Stimulated activated naive CD4-positive, alpha-beta T cell treated with Interleukin-2 at 50 U/mL for 16 hours (primary cell): Measurements from ENCODE around the gene TRIM17.
A peak's percentile ranks its signal among the peaks of the same experiment; 100 is the strongest.

Experiments
- DNase-seq: peaks from one replicate; lab custom pipeline; 2025; lab: John Stamatoyannopoulos, UW

TRIM17 gene

DNA sequence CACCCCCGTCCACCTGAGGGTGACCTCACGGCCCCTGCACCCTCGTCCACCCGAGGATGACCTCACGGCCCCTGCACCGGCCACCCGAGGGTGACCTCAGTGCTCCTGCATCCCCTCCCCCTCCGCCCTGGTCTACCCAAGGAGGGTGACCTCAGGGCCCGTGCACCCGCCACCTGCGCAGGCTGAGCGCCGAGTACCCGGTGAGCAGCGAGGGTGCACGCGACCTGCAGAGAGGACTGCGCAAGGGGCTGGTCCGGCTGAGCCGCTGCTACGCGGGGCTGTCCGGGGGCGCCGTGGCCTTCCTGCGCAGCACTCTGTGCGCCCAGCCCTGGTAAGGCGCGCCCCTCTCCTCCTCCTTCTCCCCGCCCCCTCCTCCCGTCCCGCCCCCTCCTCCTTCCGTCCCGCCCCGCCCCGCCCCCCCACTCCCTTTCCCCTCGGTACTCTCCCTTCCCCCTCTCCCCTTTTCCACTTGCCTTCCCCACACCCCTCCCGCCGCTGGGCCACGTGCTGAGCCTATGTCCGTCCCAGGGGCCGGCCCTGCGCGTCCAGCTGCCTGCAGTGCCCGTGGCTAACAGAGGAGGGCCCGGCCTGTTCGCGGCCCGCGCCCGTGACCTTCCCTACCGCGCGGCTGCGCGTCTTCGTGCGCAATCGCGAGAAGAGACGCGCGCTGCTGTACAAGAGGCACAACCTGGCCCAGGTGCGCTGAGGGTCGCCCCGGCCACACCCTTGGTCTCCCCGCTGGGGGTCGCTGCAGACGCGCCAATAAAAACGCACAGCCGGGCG lies 38.4 kb downstream of the TRIM17 start:
- DNase-seq = peak; percentile 19

DNA sequence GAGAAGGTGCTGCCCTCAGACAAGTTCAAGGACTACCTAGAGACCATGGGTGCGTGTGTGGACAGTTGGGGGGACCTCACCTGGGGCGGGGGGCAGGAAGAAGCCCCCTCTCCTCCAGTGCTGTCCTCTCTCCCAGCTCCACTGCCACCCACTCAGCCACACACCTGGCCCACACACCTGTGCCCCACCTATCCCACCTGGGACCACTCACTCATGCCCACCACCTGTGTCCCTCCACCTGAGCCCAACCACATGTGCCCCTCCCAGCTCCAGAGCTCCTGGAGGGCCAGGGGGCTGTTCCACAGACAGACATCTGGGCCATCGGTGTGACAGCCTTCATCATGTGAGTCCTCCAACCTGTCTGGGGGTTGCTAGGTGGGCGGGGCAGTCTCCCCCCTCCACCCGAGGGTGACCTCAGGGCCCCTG lies 39.0 kb downstream of the TRIM17 start:
- no peak for DNase-seq

DNA sequence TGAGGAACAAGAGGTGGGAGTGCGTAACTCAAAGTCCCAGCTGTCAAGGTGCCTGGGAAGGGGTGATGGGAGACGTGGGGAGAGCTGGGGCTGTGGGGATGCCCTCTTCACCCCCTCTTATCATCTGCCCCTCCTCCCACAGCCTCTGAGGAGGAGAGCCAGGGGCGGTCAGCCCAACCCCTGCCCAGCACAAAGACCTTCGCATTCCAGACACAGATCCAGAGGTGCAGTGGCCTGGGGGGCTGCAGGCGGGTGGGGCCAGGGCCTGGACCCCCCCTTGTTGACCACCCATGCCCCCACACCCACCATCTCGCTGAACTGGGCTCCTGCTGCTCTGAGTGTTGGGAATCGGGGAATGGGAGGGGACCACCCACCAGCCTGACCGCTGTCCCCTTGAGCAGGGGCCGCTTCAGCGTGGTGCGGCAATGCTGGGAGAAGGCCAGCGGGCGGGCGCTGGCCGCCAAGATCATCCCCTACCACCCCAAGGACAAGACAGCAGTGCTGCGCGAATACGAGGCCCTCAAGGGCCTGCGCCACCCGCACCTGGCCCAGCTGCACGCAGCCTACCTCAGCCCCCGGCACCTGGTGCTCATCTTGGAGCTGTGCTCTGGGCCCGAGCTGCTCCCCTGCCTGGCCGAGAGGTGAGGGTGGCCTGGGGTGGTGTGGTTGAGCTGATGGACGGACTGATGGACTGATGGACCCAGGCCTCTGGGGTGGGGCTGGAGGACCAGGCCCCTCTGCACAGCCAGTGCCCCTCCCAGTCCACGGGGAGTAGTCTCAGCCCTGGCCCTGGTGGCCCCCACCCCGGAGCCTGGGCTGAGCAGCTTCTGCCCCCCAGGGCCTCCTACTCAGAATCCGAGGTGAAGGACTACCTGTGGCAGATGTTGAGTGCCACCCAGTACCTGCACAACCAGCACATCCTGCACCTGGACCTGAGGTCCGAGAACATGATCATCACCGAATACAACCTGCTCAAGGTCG lies 39.7 kb downstream of the TRIM17 start:
- DNase-seq = no peak

DNA sequence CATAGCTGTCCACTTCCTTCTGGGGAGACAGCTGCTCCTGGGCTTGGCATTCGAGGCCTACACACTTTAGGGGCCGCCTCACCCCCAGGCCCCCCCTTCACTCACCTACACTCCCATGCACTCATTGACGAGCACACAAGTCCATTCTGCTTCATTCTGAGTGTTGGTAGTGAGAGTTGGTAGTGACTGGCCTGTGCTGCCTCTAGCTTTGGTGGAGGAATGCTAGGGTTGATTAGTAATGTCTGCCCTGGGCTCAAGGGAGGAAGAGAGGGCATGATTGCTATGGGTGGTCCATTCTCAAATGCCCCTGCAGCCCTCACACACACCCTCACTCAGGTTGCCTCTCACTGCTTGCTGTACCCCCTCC lies 40.4 kb downstream of the TRIM17 start:
- no peak for DNase-seq

DNA sequence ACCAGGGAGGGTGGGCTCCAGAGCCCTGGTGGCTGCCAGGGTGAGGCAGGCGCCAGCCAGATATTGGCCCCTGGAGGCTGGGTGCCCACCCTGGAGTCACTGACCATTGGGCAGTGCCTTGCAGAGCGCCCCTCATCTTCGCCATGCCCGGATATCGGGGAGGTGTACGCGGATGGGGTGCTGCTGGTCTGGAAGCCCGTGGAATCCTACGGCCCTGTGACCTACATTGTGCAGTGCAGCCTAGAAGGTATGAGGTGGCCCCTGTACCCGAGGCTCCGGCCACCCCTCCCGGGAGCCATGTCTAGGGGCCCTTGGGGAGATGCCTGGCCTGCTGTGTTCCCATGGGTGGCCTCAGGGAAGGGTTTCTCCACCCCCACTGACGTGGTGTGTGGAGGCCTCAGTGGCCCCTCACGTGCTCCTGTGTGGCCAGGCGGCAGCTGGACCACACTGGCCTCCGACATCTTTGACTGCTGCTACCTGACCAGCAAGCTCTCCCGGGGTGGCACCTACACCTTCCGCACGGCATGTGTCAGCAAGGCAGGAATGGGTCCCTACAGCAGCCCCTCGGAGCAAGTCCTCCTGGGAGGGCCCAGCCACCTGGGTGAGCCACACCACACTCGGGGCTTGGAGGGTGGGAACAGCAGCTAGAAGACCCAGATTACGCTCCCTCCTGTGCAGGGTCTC lies 40.9 kb downstream of the TRIM17 start:
- DNase-seq = no peak

DNA sequence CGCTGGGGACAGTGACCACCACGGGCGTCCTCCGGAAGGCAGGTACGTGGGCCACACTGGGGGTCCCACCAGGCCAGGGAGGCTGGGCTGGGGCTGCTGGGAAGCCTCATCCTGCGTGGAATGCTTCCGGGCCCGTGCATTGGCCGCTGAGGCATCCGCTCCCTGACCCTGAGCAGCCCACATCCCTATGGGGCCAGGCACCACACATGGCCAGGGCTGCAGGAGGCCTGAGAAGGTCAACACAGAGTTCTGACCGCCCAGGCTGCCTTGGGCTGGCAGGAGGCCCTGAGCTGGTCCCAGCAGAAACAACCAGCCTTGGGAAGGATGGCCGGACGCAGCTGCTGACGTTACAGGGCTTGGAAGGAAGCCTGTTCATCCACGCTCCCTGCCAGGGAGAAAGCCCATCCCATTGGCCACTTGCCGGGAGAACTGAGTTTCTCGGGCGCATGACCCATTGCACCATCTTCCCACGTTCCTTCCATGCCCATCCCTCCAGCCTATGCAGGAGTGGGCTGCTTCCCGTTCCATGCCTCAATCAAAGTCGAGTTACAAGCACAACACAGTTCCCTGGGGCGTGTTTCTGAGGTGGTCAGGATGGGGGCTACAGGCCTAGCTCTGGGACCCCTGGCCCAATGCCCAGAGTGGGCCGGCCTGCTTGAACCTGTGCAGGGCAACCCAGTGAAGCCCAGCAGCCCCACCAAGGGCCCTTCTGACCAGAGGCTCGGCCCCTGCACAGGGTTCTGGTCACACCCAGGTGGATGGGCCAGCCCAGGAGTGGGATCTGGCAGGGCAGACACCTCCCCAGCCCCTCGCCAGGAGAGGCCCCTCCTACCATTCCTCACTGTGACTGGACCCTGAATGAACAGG lies 41.7 kb downstream of the TRIM17 start:
- DNase-seq = no peak

DNA sequence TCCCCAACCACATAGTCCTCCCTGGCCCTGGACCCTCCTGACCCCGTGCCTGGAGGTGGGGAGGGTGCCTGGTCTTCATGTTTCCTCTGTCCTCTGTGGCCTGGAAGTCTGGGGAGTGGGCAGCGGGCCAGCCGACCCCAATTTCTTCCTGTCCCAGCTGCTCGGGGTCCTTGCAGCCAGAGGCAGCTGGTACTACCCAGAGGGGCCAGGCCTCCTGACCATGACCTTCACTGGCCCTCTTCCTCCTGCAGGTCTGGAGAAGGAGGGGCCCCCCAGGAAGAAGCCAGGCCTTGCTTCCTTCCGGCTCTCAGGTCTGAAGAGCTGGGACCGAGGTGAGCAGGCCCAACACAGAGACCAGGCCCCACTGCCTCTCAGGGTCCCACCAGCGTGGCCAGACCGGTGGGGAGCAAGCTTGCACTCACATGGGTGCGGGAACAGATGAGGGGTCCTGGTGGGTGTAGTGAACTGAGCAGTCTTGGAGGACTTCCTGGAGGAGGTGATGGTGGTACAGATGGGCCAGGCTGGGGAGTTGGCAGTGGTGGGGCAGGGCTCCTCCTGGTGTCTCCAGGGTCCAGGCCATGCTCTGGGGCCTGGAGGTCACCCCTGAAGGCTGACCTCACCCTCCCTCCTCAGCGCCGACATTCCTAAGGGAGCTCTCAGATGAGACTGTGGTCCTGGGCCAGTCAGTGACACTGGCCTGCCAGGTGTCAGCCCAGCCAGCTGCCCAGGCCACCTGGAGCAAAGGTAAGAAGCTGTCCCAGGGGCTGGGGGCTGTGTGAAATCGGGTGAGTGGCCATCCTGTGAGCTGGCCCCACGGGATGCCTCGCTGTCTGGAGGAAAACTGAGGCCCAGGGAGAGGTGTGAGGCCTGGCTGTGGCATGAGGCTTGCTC lies 42.7 kb downstream of the TRIM17 start:
- no peak for DNase-seq

DNA sequence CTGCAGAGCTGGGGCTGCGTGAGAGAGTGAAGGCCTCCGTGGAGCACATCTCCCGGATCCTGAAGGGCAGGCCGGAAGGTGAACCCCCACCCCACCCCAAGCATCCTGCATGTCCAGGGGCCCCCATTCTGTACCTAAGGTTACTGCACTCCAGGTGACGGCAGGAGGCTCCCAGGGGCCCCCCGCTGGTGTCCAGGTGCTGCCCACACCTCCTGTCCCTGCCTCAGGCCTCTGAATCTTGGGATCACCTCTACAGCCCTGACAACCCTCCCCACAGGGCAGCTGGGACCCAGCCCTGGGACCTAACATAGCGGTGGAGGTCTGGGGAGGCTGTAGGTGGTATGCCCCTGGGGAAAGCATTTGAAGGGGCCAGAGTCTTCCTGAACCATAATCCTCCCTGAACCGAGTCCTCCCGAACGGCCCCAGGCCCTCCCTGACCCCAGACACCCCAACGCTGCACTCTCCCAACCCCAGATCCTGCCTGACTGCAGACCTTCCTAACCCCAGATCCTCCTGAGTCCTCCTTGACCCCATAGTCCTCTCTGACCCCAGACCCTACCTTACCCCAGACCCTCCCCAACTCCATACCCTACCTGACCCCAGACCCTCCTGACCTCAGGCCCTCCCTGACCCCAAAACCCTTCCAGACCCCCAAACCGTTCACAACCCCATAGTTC lies 43.5 kb downstream of the TRIM17 start:
- DNase-seq = no peak

DNA sequence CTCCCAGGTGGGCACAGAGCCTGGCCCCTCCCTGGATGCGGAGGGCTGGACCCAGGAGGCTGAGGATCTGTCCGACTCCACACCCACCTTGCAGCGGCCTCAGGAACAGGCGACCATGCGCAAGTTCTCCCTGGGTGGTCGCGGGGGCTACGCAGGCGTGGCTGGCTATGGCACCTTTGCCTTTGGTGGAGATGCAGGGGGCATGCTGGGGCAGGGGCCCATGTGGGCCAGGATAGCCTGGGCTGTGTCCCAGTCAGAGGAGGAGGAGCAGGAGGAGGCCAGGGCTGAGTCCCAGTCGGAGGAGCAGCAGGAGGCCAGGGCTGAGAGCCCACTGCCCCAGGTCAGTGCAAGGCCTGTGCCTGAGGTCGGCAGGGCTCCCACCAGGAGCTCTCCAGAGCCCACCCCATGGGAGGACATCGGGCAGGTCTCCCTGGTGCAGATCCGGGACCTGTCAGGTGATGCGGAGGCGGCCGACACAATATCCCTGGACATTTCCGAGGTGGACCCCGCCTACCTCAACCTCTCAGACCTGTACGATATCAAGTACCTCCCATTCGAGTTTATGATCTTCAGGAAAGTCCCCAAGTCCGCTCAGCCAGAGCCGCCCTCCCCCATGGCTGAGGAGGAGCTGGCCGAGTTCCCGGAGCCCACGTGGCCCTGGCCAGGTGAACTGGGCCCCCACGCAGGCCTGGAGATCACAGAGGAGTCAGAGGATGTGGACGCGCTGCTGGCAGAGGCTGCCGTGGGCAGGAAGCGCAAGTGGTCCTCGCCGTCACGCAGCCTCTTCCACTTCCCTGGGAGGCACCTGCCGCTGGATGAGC lies 44.3 kb downstream of the TRIM17 start:
- no peak for DNase-seq

DNA sequence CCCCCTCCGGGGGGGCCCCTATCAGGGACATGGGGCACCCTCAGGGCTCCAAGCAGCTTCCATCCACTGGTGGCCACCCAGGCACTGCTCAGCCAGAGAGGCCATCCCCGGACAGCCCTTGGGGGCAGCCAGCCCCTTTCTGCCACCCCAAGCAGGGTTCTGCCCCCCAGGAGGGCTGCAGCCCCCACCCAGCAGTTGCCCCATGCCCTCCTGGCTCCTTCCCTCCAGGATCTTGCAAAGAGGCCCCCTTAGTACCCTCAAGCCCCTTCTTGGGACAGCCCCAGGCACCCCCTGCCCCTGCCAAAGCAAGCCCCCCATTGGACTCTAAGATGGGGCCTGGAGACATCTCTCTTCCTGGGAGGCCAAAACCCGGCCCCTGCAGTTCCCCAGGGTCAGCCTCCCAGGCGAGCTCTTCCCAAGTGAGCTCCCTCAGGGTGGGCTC lies 44.9 kb downstream of the TRIM17 start:
- no peak for DNase-seq

DNA sequence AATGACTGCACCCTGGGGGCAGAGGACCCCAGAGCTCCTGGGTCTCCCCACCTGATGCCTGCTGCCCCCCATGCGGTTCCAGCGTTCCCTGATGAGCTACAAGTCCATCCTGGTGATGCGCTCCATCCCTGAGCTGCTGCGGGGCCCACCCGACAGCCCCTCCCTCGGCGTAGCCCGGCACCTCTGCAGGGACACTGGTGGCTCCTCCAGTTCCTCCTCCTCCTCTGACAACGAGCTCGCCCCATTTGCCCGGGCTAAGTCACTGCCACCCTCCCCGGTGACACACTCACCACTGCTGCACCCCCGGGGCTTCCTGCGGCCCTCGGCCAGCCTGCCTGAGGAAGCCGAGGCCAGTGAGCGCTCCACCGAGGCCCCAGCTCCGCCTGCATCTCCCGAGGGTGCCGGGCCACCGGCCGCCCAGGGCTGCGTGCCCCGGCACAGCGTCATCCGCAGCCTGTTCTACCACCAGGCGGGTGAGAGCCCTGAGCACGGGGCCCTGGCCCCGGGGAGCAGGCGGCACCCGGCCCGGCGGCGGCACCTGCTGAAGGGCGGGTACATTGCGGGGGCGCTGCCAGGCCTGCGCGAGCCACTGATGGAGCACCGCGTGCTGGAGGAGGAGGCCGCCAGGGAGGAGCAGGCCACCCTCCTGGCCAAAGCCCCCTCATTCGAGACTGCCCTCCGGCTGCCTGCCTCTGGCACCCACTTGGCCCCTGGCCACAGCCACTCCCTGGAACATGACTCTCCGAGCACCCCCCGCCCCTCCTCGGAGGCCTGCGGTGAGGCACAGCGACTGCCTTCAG lies 45.5 kb downstream of the TRIM17 start:
- DNase-seq = no peak

DNA sequence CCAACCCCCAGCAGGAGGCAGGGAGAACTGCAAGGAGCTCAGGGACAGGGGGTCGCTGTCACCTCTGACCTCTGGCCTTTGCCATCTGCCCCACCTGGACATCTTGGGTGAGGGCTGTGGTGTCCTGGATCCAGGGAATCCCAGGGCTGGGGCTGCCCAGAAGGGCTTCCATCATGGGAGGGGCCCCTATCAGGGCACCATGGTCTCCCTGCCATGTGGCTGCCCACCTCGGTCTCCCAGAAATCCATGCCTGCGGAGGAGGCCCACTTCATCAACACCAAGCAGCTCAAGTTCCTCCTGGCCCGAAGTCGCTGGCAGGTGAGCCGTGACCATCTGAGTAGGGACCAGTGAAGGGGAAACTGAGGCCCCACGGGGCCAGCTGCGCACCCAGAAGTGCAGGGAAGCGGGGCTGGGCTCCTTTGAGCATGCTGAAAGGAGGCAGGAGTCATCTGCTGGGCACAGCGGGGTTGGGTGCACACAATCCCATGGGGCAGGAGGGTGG lies 46.2 kb downstream of the TRIM17 start:
- DNase-seq = no peak

DNA sequence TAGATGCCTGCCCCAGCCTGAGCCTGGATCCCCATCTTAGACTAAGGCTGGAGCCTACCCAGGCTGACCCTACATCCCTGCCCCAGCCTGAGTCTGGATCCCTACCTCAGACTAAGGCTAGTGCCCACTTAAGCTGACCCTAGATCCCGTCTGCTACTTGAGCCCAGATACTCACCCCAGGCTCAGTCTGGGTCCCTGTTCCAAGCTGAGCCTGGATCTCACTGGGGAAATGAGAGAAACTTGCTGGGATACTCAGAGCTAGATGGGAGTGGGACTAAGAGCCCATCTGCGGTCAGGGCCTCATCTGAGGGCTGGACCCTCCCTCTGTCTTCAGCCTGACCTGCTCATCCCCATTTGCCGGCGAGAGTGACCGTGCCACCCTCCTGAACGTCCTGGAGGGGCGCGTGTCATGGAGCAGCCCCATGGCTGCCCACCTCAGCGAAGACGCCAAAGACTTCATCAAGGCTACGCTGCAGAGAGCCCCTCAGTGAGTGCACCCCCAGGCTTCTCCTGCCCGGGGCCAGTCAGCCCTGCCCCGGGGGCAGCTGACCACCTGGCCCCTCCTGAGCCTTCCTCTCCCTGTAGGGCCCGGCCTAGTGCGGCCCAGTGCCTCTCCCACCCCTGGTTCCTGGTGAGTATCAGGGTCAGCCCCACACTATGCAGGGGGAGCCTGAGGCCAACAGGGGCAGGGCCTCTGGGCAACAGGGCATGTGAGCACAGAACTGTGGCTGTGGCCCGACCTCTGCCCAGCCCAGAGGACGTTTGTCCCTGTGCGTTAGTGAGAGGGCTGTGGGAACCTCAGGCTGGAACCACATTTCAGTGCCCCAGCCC lies 46.8 kb downstream of the TRIM17 start:
- no peak for DNase-seq

DNA sequence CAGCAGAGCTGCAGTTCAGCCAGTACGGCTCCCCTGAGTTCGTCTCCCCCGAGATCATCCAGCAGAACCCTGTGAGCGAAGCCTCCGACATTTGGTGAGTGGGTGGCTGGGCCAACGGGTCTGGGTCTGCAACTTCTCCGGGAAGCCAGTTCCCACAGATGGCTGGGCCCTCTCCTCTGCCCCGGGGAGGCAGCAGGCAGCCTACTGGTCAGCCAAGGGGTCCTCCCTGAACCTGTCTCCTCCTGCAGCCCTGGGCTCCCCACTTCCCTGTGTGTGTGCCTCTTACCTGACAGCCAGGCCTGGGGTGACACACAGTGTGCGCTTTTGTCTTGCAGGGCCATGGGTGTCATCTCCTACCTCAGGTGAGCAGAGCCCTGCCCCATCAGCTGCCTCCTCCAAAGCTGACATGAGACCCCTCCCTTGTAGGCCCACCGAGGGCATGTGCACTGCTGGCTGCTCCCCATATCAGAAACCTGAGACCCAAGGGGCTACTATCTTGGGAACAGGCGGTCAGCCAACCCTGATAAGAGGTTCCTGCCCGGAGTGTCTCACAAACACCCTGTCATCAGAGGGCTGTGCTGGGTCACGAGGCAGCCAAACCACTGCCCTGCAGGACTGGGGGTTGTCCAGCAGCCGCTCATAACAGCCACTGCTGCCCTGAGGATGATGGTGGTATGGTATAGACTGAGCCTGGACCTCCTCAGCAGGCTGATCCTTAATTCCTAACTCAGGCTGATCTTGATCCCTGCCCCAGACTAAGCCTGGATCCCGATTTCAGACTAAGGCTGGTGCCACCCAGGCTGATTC lies 47.7 kb downstream of the TRIM17 start:
- DNase-seq = no peak

DNA sequence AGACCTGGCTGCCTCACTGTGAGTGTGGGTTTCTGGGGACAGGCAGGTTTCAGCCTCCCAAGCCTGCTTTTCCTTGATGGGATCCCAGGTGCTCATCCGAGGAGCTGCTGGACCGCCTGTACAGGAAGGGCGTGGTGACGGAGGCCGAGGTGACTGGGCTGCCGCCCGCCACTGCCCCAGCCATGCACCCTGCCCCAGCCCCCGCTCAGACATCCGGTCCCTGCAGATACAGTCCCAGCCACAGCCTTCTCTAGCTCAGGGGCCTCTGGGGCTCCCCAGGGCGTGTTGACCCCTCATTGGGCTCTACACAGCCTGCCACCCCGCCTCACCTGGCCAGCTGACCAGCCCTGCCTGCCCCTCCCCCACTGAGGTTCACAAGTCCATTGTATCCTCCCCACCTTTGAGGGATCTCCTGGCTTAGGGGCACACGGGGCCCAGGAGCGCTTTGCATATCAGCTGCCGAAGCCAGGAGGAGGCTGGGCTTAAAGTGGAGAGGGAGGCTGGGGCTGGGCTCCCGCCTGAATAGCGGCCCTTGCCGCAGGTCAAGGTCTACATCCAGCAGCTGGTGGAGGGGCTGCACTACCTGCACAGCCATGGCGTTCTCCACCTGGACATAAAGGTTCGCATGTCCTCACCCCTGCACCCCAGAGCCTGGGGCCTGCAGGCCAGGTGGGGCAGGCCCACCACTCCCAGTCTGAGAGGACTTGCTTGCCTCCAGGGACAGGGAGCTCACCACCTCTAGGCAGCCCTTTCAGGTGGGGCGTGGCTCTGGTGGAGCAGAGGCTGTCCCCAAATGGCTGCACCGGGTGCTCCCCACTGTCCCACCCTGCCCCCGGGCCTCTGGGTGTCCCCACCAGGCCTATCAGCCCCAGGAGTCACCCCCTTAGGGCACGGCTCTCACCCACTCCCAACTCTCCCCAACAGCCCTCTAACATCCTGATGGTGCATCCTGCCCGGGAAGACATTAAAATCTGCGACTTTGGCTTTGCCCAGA lies 48.6 kb downstream of the TRIM17 start:
- no peak for DNase-seq
